ENCODE data around the gene MOCOS. TPM values are rescaled to one million over a fixed set of nuclear protein-coding genes. Genes with fewer than 3 reads are reported as not detected.

MOCOS gene
- total and polyA plus RNA-seq, 2 of the 13 experiments (the other 11 are each of a cell fraction or from before 2014, with no cell fraction given): 7.7 to 15.4 TPM

DNA sequence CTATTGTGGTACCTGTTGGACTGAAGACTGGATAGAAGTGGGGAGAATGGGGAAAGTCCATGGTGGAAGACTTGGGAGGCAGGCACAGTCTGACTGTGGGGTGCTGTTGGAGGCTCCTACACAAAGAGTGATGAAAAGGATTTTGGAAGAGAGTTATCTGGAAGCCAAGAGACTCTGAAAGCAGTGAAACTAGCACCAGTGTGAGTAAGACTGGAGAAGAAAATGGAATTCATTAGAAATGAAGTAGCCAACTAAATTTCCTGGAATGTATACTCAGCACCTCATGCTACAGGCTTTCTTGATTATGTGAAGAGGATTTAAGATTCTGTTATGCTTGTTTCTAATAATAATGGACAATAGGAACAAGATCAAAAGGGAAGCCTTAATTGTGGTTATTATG is 29.9 kb upstream of the MOCOS start:
- no peak overlapping the region for H3K9ac ChIP-seq (ENCODE audit: insufficient read depth, low read depth, low read length)
- intact Hi-C loops (cut with micrococcal nuclease; ENCODE audit: unreplicated experiment): no loop called here
- H3K79me2 ChIP-seq (ENCODE audit: insufficient read depth, low read length): peaks cover 5% of the 10 kb centered on the region
- H3K4me1 ChIP-seq (ENCODE audit: insufficient read depth, low read length): peaks cover 16% of the 10 kb centered on the region
- POLR2A ChIA-PET: interaction anchor here (1.3 kb wide), 1 partner anchor 30 kb away, joined by 3 read pairs; no protein-coding TSS in a partner anchor
- ATAC-seq (no peak), DNase-seq (ENCODE audit: low spot score) (no peak), FAIRE-seq (no peak)
- TF ChIP-seq ZFP37 (CRISPR knock-in tag; IDR thresholded peaks at IDR 0.05; ENCODE audit: borderline replicate concordance): no peak
- TF ChIP-seq ZNF225 (CRISPR knock-in tag; IDR thresholded peaks at IDR 0.05): no peak
- TF ChIP-seq DMAP1 (CRISPR knock-in tag; IDR thresholded peaks at IDR 0.05): no peak
- TF ChIP-seq ZNF615 (CRISPR knock-in tag; IDR thresholded peaks at IDR 0.05; ENCODE audit: borderline replicate concordance): no peak
- TF ChIP-seq FOXK2 (IDR thresholded peaks at IDR 0.05): no peak
- TF ChIP-seq, protein P1, sequence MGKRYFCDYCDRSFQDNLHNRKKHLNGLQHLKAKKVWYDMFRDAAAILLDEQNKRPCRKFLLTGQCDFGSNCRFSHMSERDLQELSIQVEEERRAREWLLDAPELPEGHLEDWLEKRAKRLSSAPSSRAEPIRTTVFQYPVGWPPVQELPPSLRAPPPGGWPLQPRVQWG (CRISPR knock-in tag; IDR thresholded peaks at IDR 0.05; ENCODE audit: borderline replicate concordance, low read depth): no peak
- no peak for TF ChIP-seq ZBTB1 (CRISPR knock-in tag; IDR thresholded peaks at IDR 0.05; ENCODE audit: borderline replicate concordance)
- TF ChIP-seq, protein P2, sequence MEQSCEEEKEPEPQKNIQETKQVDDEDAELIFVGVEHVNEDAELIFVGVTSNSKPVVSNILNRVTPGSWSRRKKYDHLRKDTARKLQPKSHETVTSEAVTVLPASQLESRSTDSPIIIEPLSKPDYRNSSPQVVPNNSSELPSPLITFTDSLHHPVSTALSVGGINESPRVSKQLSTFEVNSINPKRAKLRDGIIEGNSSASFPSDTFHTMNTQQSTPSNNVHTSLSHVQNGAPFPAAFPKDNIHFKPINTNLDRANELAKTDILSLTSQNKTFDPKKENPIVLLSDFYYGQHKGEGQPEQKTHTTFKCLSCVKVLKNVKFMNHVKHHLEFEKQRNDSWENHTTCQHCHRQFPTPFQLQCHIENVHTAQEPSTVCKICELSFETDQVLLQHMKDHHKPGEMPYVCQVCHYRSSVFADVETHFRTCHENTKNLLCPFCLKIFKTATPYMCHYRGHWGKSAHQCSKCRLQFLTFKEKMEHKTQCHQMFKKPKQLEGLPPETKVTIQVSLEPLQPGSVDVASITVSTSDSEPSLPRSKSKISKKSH (CRISPR knock-in tag; IDR thresholded peaks at IDR 0.05; ENCODE audit: borderline replicate concordance): no peak
- no peak for TF ChIP-seq ZFX (CRISPR knock-in tag; IDR thresholded peaks at IDR 0.05; ENCODE audit: low read depth)
- no peak for TF ChIP-seq ADNP (CRISPR knock-in tag; IDR thresholded peaks at IDR 0.05)
- TF ChIP-seq HNRNPLL (IDR thresholded peaks at IDR 0.05; ENCODE audit: low read depth, low read length, poor library complexity, severe bottlenecking): no peak
- H3K27me3 ChIP-seq (ENCODE audit: control insufficient read depth in 1 of 2, insufficient read depth in 2 of 2, low read length in 2 of 2): no peaks in the 10 kb centered on the region
- H3K27ac ChIP-seq (ENCODE audit: extremely low read length, insufficient read depth, low read length): no peak overlapping the region
- H3K9me3 ChIP-seq (ENCODE audit: low read length): no peaks in the 10 kb centered on the region
- no peak overlapping the region for H3K4me2 ChIP-seq (ENCODE audit: low read depth, low read length)
- in situ Hi-C loops (cut with HindIII; ENCODE audit: extremely low pct_ligation_motif_present, low pct_unique_long_range_greater_than_20kb): no loop called here
- CTCF ChIA-PET (ENCODE audit: low intra/inter-chr PET ratio, low total read pairs): no interaction called here
- no peaks in the 10 kb centered on the region for H4K20me1 ChIP-seq (ENCODE audit: insufficient read depth, low read length)
- no peak overlapping the region for H3K4me3 ChIP-seq (replicated peaks in 1 of 3; ENCODE audit: insufficient read depth in 1 of 3, low read depth in 2 of 3, low read length in 3 of 3)
- no TSS peak for BruUV-seq (replicated peaks)
- H3K36me3 ChIP-seq (replicated peaks in 1 of 2; ENCODE audit: control insufficient read depth in 1 of 2, insufficient read depth in 2 of 2, low read length in 2 of 2): peaks cover 16 to 89% of the 10 kb centered on the region in 2 experiments
- no peak overlapping the region for H2AFZ ChIP-seq (ENCODE audit: low read length)
